Ascending aorta (tissue), 2 donors: ENCODE measurements around the gene TFAP2C. TPM values are rescaled to one million over a fixed set of nuclear protein-coding genes. Genes with fewer than 3 reads are reported as not detected.
"Not testable (repeated sequence)": the region's sequence is repeated elsewhere in the genome, so short reads cannot be mapped to it uniquely, and the experiment has no call there.

ENCODE experiments used
- DNase-seq, 2 donors: peaks; one replicate each; pipeline ENCODE4 v3.0.0-alpha.2; 2019; ENCODE audit warnings: low spot score in 2 of 2
- H3K27ac ChIP-seq, 2 donors: fragments of 200-600 bp; sonication (generic); one replicate each; pipeline ENCODE4 v1.5.1; 2016 to 2017; ENCODE audit warnings: mild to moderate bottlenecking in 1 of 2
- H3K27me3 ChIP-seq: fragments of 200-600 bp; sonication (generic); one replicate; pipeline ENCODE4 v1.5.1; 2017
- H3K36me3 ChIP-seq, 2 donors: fragments of 200-600 bp; sonication (generic); one replicate each; pipeline ENCODE4 v1.5.1; 2016
- H3K4me1 ChIP-seq, 2 donors: fragments of 200-600 bp; sonication (generic); one replicate each; pipeline ENCODE4 v1.5.1; 2016 to 2017; ENCODE audit warnings: mild to moderate bottlenecking in 1 of 2
- H3K4me3 ChIP-seq, 2 donors: fragments of 200-600 bp; sonication (generic); one replicate each; pipeline ENCODE4 v1.5.1; 2016 to 2017; ENCODE audit warnings: mild to moderate bottlenecking in 1 of 2
- H3K9me3 ChIP-seq, 2 donors: fragments of 200-600 bp; sonication (generic); one replicate each; pipeline ENCODE4 v1.5.1; 2016
- intact Hi-C: fragments of 100-400 bp; cut with DNase I; formaldehyde crosslinking; loops from one replicate; pipeline ENCODE4 v1.15.1; 2023
- total RNA-seq: library from RNA; depleted of rRNA; stranded (reverse); fragments of >200 nt; gene quantifications from one replicate; pipeline ENCODE4 v1.1.0, GENCODE V29; 2016
- TF ChIP-seq, protein P1 (sequence below), 3 experiments: fragments of 200-600 bp in 2 of 3; fragments of 450-650 bp in 1 of 3; sonication (generic) in 2 of 3; IDR thresholded peaks; one replicate each; pipeline ENCODE4 v1.5.1; 2016 to 2019; ENCODE audit warnings: antibody characterized with exemption in 3 of 3, mild to moderate bottlenecking in 1 of 3, moderate library complexity in 1 of 3

Gene TFAP2C
- total RNA-seq, 1 donor from 2014 or later: 4.9 TPM

DNA sequence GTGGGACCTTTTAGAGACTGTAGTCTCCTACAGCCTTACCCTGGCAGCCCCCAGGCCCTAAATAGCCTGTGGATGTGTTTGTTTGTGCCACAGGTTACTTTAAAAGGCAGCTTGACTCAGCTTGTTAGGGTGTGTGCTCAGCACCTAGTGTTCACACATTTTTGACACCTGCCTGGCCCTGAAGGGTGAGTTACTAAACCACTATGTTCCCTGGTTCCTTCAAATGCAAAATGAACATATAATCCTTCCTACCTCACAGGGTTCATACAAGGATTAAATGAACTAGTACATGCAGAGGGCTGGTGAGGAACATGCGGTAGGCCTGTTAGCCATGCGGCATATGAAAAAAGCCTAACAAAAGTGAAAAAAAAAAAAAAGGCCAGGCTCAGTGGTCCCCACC lies 14.9 kb upstream of the TFAP2C start:
- no peak for DNase-seq
- H3K4me1 ChIP-seq: no peaks in the 10 kb centered on the region
- intact Hi-C loops: no loop called here
- H3K27me3 ChIP-seq: no peaks in the 10 kb centered on the region
- no peak overlapping the region for H3K27ac ChIP-seq
- H3K4me3 ChIP-seq: no peak overlapping the region
- peaks cover 0 to 2% of the 10 kb centered on the region in 2 donors for H3K9me3 ChIP-seq
- TF ChIP-seq, protein P1, sequence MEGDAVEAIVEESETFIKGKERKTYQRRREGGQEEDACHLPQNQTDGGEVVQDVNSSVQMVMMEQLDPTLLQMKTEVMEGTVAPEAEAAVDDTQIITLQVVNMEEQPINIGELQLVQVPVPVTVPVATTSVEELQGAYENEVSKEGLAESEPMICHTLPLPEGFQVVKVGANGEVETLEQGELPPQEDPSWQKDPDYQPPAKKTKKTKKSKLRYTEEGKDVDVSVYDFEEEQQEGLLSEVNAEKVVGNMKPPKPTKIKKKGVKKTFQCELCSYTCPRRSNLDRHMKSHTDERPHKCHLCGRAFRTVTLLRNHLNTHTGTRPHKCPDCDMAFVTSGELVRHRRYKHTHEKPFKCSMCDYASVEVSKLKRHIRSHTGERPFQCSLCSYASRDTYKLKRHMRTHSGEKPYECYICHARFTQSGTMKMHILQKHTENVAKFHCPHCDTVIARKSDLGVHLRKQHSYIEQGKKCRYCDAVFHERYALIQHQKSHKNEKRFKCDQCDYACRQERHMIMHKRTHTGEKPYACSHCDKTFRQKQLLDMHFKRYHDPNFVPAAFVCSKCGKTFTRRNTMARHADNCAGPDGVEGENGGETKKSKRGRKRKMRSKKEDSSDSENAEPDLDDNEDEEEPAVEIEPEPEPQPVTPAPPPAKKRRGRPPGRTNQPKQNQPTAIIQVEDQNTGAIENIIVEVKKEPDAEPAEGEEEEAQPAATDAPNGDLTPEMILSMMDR (IDR thresholded peaks at IDR 0.05): no peak
- H3K36me3 ChIP-seq: no peaks in the 10 kb centered on the region

DNA sequence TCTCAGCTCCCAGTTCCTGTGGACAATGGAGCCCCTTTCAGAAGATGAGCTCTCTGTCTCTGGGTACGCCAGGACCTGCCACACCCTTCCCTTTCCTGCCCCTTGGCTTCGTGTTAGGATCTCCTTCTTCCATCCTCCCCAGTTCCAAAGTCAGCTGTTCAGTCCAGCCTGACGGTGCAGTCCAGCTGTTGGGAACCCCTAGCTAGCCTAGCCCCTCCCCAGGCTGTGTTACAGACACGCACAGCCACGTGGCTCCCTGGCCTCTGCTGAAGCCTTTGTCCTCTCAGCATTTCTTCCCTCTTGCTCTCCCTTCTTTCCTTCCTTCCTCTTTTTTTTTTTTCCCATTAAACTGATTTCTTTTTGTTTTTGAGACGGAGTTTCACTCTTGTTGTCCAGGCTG lies 12.4 kb upstream of the TFAP2C start:
- H3K9me3 ChIP-seq: peaks cover 0 to 2% of the 10 kb centered on the region in 2 donors
- TF ChIP-seq, protein P1 (IDR thresholded peaks at IDR 0.05): no peak
- no peak for DNase-seq
- H3K27me3 ChIP-seq: no peaks in the 10 kb centered on the region
- H3K4me3 ChIP-seq: no peak overlapping the region
- H3K4me1 ChIP-seq: no peaks in the 10 kb centered on the region
- H3K36me3 ChIP-seq: no peaks in the 10 kb centered on the region
- no peak overlapping the region for H3K27ac ChIP-seq
- intact Hi-C loops: no loop called here

DNA sequence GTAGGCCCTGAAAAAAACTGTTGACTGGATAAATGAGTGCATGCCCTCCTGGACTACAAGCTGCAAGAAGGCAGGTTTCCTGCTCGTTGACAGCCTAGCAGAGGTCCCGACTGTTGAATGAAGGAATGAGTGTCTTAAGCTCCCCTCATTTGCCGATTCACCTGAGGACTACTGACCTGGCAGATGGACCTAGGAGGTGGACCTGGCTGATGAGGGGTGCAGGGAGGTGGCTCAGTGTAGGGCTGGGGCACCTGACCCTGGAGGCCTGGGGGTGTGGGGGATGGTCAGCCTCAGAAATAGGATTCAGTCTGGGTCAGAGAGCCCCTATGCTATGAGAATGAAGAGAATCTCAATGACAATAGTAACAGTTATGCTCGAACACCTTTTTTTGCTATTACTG lies 11.6 kb upstream of the TFAP2C start:
- intact Hi-C loops: no loop called here
- Histone ChIP-seq H3K27ac (no peak overlapping the region), H3K4me3 (no peak overlapping the region), H3K27me3 (no peaks in the 10 kb centered on the region), H3K36me3 (no peaks in the 10 kb centered on the region), H3K4me1 (no peaks in the 10 kb centered on the region), H3K9me3 (peaks cover 0 to 2% of the 10 kb centered on the region in 2 donors)
- no peak for DNase-seq
- TF ChIP-seq, protein P1 (IDR thresholded peaks at IDR 0.05): no peak

DNA sequence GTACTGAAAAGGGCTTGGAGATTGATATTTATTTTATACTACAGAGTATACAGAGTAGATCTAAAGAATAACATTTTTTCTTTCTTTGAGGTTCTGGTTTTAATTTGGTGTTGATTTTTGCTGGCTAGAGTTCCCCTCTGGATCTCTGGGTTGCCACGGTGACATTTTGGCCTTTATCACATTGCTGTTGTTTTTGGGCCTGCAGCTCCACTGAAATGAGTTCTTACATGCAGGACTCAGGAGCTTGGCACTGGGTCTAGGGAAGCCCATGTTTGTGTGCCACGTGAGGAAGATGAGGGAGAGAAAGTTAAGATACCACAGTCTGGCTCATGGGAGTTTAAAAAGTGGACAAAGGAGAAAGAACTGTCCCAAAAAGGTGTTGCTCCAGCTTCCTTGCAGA lies 7.4 kb upstream of the TFAP2C start:
- Histone ChIP-seq H3K27ac (no peak overlapping the region), H3K27me3 (no peaks in the 10 kb centered on the region), H3K36me3 (no peaks in the 10 kb centered on the region), H3K4me3 (no peak overlapping the region), H3K4me1 (no peaks in the 10 kb centered on the region), H3K9me3 (peaks cover 0 to 2% of the 10 kb centered on the region in 2 donors)
- DNase-seq: no peak
- TF ChIP-seq, protein P1 (IDR thresholded peaks at IDR 0.05): no peak
- intact Hi-C loops: no loop called here

DNA sequence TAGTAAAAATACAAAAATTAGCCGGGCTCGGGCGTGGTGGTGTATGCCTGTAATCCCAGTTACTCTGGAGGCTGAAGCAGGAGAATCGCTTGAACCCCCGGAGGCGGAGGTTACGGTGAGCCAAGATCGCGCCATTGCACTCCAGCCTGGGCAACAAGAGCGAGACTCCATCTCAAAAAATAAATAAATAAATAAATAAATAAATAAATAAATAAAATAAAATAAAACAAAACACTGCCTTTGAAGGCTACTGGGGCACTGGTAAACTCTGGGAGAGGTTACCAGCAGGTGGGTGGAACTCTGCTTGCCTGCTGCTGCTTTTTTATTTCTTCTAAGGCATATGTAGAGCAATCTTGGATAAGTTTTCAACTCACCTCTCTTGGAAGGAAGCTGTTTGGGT lies 5.2 kb upstream of the TFAP2C start:
- H3K4me3 ChIP-seq, H3K27me3 ChIP-seq, intact Hi-C loops, DNase-seq, H3K4me1 ChIP-seq, H3K36me3 ChIP-seq, H3K27ac ChIP-seq, H3K9me3 ChIP-seq: not testable (repeated sequence)

DNA sequence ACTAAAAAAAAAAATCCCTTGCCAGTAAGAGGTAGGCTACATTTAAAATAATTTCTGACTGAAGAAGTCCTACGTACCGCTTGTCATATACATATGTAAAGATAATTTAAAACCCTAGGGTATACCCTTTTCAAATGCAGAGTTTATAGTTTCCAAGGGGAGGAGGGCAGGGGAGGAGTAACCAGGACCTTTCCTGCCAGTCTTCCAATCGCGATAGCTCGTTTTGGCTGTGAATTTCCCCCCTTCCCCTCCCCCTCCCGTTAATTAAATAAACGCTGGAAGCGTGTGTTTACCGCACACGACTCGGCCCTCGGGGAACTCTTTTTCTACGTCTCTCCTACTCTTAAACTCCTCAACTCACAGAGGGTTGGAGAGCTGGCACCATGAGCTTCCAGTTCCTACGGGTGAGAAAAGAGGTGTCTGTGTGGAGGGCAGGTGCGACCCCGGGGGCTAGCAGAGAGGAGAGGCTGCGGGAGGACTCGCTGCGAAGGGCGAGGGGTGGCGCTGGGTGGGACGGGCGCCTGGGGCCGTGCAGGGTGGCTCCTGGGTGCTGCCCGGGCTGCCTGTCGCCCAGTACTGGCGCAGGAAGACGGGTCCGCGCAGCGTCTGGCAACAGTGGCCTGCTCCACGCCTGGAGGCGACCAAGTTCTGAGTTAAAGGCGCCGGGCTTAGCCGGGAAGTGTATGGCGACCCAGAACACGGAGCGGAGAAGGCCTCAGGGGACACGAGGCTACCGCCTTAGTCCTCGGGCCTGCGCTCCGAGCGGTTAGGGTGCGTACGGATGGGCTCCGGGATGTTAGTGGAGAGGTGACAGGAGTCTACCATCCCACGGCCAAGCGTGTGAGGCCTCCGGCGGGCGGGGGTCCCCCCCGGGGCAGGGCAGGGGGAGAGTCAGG lies 4.1 kb upstream of the TFAP2C start:
- intact Hi-C loops: no loop called here
- DNase-seq: no peak
- Histone ChIP-seq H3K4me3 (no peak overlapping the region), H3K4me1 (peaks cover 0 to 9% of the 10 kb centered on the region in 2 donors), H3K27me3 (peaks cover 14% of the 10 kb centered on the region), H3K9me3 (no peaks in the 10 kb centered on the region), H3K36me3 (no peaks in the 10 kb centered on the region), H3K27ac (no peak overlapping the region)
- TF ChIP-seq, protein P1 (IDR thresholded peaks at IDR 0.05): no peak
